ENCODE data around the gene AMH. TPM values are rescaled to one million over a fixed set of nuclear protein-coding genes. Genes with fewer than 3 reads are reported as not detected.
"Not testable (repeated sequence)": the region's sequence is repeated elsewhere in the genome, so short reads cannot be mapped to it uniquely, and the experiment has no call there.

AMH gene
- 3.2 TPM for polyA plus RNA-seq (ENCODE audit: insufficient read length)
- long read RNA-seq, donor 1, partial matches to known transcripts, result 0 of 1 reads
- long read RNA-seq, donor 1, other reads (novel, unspliced or antisense), result 0 of 1 reads
- long read RNA-seq, donor 2, partial matches to known transcripts, result 0 of 1 reads
- long read RNA-seq, donor 2, other reads (novel, unspliced or antisense), result 0 of 1 reads
- long read RNA-seq, donor 3, partial matches to known transcripts, result 0 of 1 reads
- long read RNA-seq, donor 3, other reads (novel, unspliced or antisense), result 0 of 1 reads
- long read RNA-seq, donor 4, result 0 reads
- long read RNA-seq, donor 5, result 0 reads
- long read RNA-seq, donor 6, result 0 reads
- long read RNA-seq, donor 7, partial matches to known transcripts, result 0 of 2 reads
- long read RNA-seq, donor 7, other reads (novel, unspliced or antisense), result 0 of 2 reads
- long read RNA-seq, donor 8, result 0 reads

GRCh38 chr19:2249010-2249866 lies at the start of gene AMH:
Gene AMH (plus strand): TSS chr19:2249323. CDS start chr19:2249333, 10 bp downstream.
- no peak for DNase-seq

GRCh38 chr19:2199861-2200623 lies 49.1 kb upstream of the AMH start:
- DNase-seq, result no peak

- not testable (repeated sequence) for DNase-seq
Observed at GRCh38 chr19:2200624-2201294, 48.4 kb upstream of the AMH start.

- no peak for DNase-seq
Observed at GRCh38 chr19:2201473-2202148, 47.5 kb upstream of the AMH start.

GRCh38 chr19:2202366-2202765 lies 46.8 kb upstream of the AMH start:
- no peak for DNase-seq

- DNase-seq, result no peak
Observed at GRCh38 chr19:2207008-2207407, 42.1 kb upstream of the AMH start.

GRCh38 chr19:2207991-2208860 lies 40.9 kb upstream of the AMH start:
- no peak for DNase-seq

- DNase-seq, result no peak
Observed at GRCh38 chr19:2208975-2209374, 40.1 kb upstream of the AMH start.

- DNase-seq, result no peak
Observed at GRCh38 chr19:2209408-2209807, 39.7 kb upstream of the AMH start.

- no peak for DNase-seq
Observed at GRCh38 chr19:2210206-2210605, 38.9 kb upstream of the AMH start.

GRCh38 chr19:2210987-2211740 lies 38.0 kb upstream of the AMH start:
- no peak for DNase-seq

GRCh38 chr19:2212861-2213711 lies 36.0 kb upstream of the AMH start:
- no peak for DNase-seq

- no peak for DNase-seq
Observed at GRCh38 chr19:2213799-2214198, 35.3 kb upstream of the AMH start.

- DNase-seq, result no peak
Observed at GRCh38 chr19:2214251-2214650, 34.9 kb upstream of the AMH start.

- DNase-seq, result no peak
Observed at GRCh38 chr19:2215281-2215751, 33.8 kb upstream of the AMH start.

- DNase-seq, result no peak
Observed at GRCh38 chr19:2216361-2217225, 32.5 kb upstream of the AMH start.

- DNase-seq, result no peak
Observed at GRCh38 chr19:2217591-2217990, 31.5 kb upstream of the AMH start.
